Trophoblast cell (in vitro differentiated cells and primary cell): ENCODE measurements around the gene KCNQ1OT1.

Experiments used
- DNase-seq, 2 donors: peaks; one replicate each; pipeline ENCODE4 v3.0.0-alpha.2; 2016
- H2AFZ ChIP-seq: 2 replicates; pipeline ENCODE4 v1.6.1; 2013; ENCODE audit warnings: low read length, moderate library complexity, mild to moderate bottlenecking; ENCODE audit not compliant: insufficient read depth, poor library complexity
- H2AK5ac ChIP-seq: 2 replicates; pipeline ENCODE4 v1.6.1; 2013; ENCODE audit warnings: mild to moderate bottlenecking, low read length
- H2BK120ac ChIP-seq: 2 replicates; pipeline ENCODE4 v1.6.1; 2013; ENCODE audit warnings: low read length, mild to moderate bottlenecking, moderate library complexity; ENCODE audit not compliant: insufficient read depth, poor library complexity
- H2BK12ac ChIP-seq: 2 replicates; pipeline ENCODE4 v1.6.1; 2013; ENCODE audit warnings: mild to moderate bottlenecking, low read length, moderate library complexity
- H2BK5ac ChIP-seq: 2 replicates; pipeline ENCODE4 v1.6.1; 2013; ENCODE audit warnings: low read length, low read depth, moderate library complexity, mild to moderate bottlenecking; ENCODE audit not compliant: poor library complexity
- H3K14ac ChIP-seq: 2 replicates; pipeline ENCODE4 v1.6.1; 2013; ENCODE audit warnings: mild to moderate bottlenecking, low read length
- H3K18ac ChIP-seq: 2 replicates; pipeline ENCODE4 v1.6.1; 2013; ENCODE audit warnings: mild to moderate bottlenecking, low read length
- H3K23ac ChIP-seq: 2 replicates; pipeline ENCODE4 v1.6.1; 2013; ENCODE audit warnings: low read length
- H3K27ac ChIP-seq: 2 replicates; pipeline ENCODE4 v1.5.1; 2013; ENCODE audit warnings: low read depth, mild to moderate bottlenecking, inconsistent platforms, low read length, moderate library complexity
- H3K27me3 ChIP-seq: 2 replicates; pipeline ENCODE4 v1.6.1; 2013; ENCODE audit warnings: inconsistent platforms, mild to moderate bottlenecking, low read length, moderate library complexity; ENCODE audit not compliant: insufficient read depth
- H3K36me3 ChIP-seq, 2 experiments: 1 replicate in 1 of 2; 2 replicates in 1 of 2; pipeline ENCODE4 v1.6.1; 2013; ENCODE audit warnings: low read length in 2 of 2, mild to moderate bottlenecking in 2 of 2, moderate library complexity in 1 of 2; ENCODE audit not compliant: insufficient read depth in 2 of 2, control insufficient read depth in 1 of 2
- H3K4ac ChIP-seq: 2 replicates; pipeline ENCODE4 v1.6.1; 2013; ENCODE audit warnings: low read depth, mild to moderate bottlenecking, low read length, moderate library complexity
- H3K4me1 ChIP-seq, 2 experiments: 1 replicate in 1 of 2; 2 replicates in 1 of 2; pipeline ENCODE4 v1.6.1; 2013; ENCODE audit warnings: low read length in 2 of 2, mild to moderate bottlenecking in 2 of 2, moderate library complexity in 1 of 2; ENCODE audit not compliant: insufficient read depth in 2 of 2, control insufficient read depth in 1 of 2
- H3K4me2 ChIP-seq: 2 replicates; pipeline ENCODE4 v1.6.1; 2013; ENCODE audit warnings: inconsistent platforms, mild to moderate bottlenecking, low read length, moderate library complexity
- H3K4me3 ChIP-seq: 2 replicates; pipeline ENCODE4 v1.5.1; 2013; ENCODE audit warnings: mild to moderate bottlenecking, low read depth, low read length, inconsistent platforms
- H3K79me1 ChIP-seq: one replicate; pipeline ENCODE4 v1.6.1; 2013; ENCODE audit warnings: low read length
- H3K79me2 ChIP-seq: 2 replicates; pipeline ENCODE4 v1.6.1; 2013; ENCODE audit warnings: low read length, mild to moderate bottlenecking; ENCODE audit not compliant: control insufficient read depth, insufficient read depth, poor library complexity
- H3K9ac ChIP-seq: 2 replicates; pipeline ENCODE4 v1.6.1; 2013; ENCODE audit warnings: mild to moderate bottlenecking, low read length
- H3K9me3 ChIP-seq: 2 replicates; pipeline ENCODE4 v1.6.1; 2013; ENCODE audit warnings: low read depth, mild to moderate bottlenecking, control low read depth, inconsistent platforms, low read length; ENCODE audit not compliant: insufficient read depth
- H4K12ac ChIP-seq: 2 replicates; pipeline ENCODE4 v1.6.1; 2013; ENCODE audit warnings: low read depth, mild to moderate bottlenecking, low read length, moderate library complexity
- H4K8ac ChIP-seq: 2 replicates; pipeline ENCODE4 v1.6.1; 2013; ENCODE audit warnings: low read depth, mild to moderate bottlenecking, low read length, moderate library complexity
- H4K91ac ChIP-seq: one replicate; pipeline ENCODE4 v1.6.1; 2013; ENCODE audit warnings: low read depth, mild to moderate bottlenecking, low read length, moderate library complexity
- WGBS: extraction: QIAGEN DNeasy Blood & Tissue Kit; methylation state at CpG from one replicate; pipeline ENCODE4 v1.1.7; 2013; ENCODE audit warnings: missing lambda C conversion rate; ENCODE audit not compliant: insufficient read length, insufficient coverage; ENCODE audit errors: extremely low coverage; 5-methylcytosine and 5-hydroxymethylcytosine counted together

Gene KCNQ1OT1

GRCh38 chr11:2660357-2660939, 39.3 kb downstream of the KCNQ1OT1 start:
- H2AFZ ChIP-seq, result no peak overlapping the region
- H3K36me3 ChIP-seq, result peaks cover 10 to 13% of the 10 kb centered on the region in 2 experiments
- H2BK120ac ChIP-seq, result no peak overlapping the region
- no peak overlapping the region for H3K14ac ChIP-seq
- DNase-seq, result no peak
- no peak overlapping the region for H3K27ac ChIP-seq
- no peaks in the 10 kb centered on the region for H3K27me3 ChIP-seq
- no peaks in the 10 kb centered on the region for H3K4me1 ChIP-seq
- no peak overlapping the region for H3K9ac ChIP-seq
- H3K79me1 ChIP-seq, result no peaks in the 10 kb centered on the region
- no peak overlapping the region for H3K23ac ChIP-seq
- H3K4ac ChIP-seq, result no peak overlapping the region
- peaks cover 27% of the 10 kb centered on the region for H3K9me3 ChIP-seq
- no peak overlapping the region for H2AK5ac ChIP-seq
- H3K4me2 ChIP-seq, result no peak overlapping the region
- H4K91ac ChIP-seq, result no peak overlapping the region
- no peak overlapping the region for H4K12ac ChIP-seq
- no peak overlapping the region for H2BK5ac ChIP-seq
- no peak overlapping the region for H3K18ac ChIP-seq
- no peak overlapping the region for H2BK12ac ChIP-seq
- WGBS, result no CpG with 5 or more reads among the region's 2 CpGs
- no peak overlapping the region for H4K8ac ChIP-seq
- H3K4me3 ChIP-seq, result no peak overlapping the region
- H3K79me2 ChIP-seq, result no peaks in the 10 kb centered on the region

DNA sequence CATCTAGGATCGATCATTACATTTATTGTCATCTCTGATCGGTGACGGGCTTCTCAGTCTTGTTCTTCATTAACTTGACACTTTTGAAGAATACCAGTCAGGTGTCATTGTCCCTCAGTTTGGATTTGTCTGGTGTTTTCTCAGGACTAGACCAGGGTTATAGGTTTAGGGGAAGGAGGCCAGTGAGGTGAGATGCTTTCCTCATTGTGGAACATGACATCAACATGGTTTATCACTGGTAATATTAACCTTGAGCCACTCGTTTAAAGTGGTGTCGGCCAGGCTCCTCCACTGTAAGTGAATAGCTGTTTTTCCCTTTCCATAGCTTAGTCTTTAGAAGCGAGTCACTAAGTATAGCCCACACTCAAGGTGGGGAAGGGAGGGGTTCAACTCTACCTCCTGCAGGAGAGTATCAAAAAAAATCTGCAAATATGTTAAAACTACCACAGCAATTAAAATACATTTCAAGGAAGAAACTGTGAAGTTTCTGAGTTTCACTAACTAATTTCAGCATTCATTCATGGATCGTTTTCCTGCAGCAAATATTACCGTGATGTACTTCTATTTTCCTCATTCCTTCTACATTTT, 42.0 kb downstream of the KCNQ1OT1 start:
- no peak for DNase-seq
- Histone ChIP-seq H3K79me1 (no peaks in the 10 kb centered on the region), H3K36me3 (peaks cover 0 to 3% of the 10 kb centered on the region in 2 experiments), H3K23ac (no peak overlapping the region), H4K91ac (no peak overlapping the region), H2AFZ (no peak overlapping the region), H3K27me3 (no peaks in the 10 kb centered on the region), H2BK5ac (no peak overlapping the region), H3K14ac (no peak overlapping the region), H3K4ac (no peak overlapping the region), H3K9me3 (peaks cover 37% of the 10 kb centered on the region), H3K18ac (no peak overlapping the region), H3K4me3 (no peak overlapping the region), H4K8ac (no peak overlapping the region), H2BK12ac (no peak overlapping the region), H4K12ac (no peak overlapping the region), H2BK120ac (no peak overlapping the region), H3K79me2 (no peaks in the 10 kb centered on the region), H2AK5ac (no peak overlapping the region), H3K4me1 (no peaks in the 10 kb centered on the region), H3K9ac (no peak overlapping the region), H3K4me2 (no peak overlapping the region), H3K27ac (no peak overlapping the region)
- no CpG with 5 or more reads among the region's 8 CpGs for WGBS

DNA sequence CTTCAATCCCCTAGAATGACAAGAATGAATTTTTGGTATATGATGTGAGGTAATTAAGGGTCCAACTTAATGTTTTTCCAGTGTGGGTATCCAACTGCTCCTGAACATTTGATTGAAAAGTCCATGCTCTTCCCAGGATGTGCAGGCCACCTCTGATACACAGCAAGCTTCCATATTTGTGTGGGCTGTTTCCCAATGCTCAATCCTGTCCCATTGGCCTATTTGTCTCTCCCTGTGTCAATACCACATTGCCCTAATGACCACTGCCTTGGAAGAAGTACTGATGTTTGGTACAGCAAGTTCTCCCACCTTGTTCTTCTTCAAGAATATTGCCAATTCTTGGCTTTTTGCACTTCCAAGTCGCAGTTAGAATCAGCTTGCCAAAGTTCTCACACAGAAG, 42.9 kb downstream of the KCNQ1OT1 start:
- H2BK12ac ChIP-seq, result no peak overlapping the region
- WGBS, result no CpG with 5 or more reads among the region's 1 CpG
- no peak for DNase-seq

DNA sequence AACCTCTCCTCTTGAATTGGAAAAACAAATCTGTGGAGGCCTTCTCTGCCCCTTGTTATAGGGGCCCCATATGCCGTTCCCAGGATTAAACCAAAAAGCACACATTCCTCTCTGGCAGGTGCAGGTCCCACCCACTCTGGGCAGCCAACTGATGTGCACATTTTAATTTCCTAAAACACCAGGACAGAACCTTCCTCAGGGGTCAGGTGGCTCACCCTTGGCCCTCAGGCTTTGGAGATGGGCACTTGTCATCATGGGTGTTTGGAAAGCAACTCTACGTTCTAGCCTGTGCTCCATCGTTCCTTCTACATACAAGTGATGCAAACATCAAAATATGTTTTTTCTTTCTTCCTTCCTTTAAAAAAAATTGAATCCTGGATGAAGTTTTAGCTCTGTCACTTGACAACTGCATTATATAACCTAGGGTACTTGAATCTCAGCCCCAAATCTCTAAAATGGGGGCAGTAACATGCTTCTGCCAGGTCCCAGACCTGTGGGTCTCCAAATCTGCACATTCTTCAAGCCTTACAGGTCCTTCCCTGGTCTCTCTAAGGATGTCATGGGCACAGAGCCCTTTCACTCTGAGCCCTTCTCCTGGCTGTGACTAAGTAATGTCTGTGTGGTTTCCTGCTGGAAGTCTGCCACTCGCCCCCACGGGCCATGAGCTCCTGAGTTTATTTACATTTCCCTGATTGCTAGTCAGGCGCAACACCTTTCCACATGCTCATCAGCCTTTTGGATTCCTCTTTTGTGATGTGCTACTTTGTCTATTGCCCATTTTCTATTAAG, 43.8 kb downstream of the KCNQ1OT1 start:
- no CpG with 5 or more reads among the region's 6 CpGs for WGBS

More for the DNA sequence above, 42.9 kb downstream of the KCNQ1OT1 start:
- Histone ChIP-seq H3K14ac (no peak overlapping the region), H2AFZ (no peak overlapping the region), H2BK120ac (no peak overlapping the region), H4K12ac (no peak overlapping the region), H3K18ac (no peak overlapping the region), H3K4me1 (peaks cover 4 to 5% of the 10 kb centered on the region in 2 experiments), H3K4me3 (no peak overlapping the region), H3K23ac (no peak overlapping the region), H2BK5ac (no peak overlapping the region), H3K79me1 (no peaks in the 10 kb centered on the region), H3K36me3 (peaks cover 0 to 3% of the 10 kb centered on the region in 2 experiments), H3K9me3 (peaks cover 36% of the 10 kb centered on the region), H4K91ac (no peak overlapping the region), H3K27ac (no peak overlapping the region), H3K4me2 (no peak overlapping the region), H3K27me3 (no peaks in the 10 kb centered on the region), H3K9ac (no peak overlapping the region), H4K8ac (no peak overlapping the region), H3K79me2 (no peaks in the 10 kb centered on the region), H2AK5ac (no peak overlapping the region), H3K4ac (no peak overlapping the region)

More for the DNA sequence above, 43.8 kb downstream of the KCNQ1OT1 start:
- no peak overlapping the region for H4K8ac ChIP-seq
- no peak overlapping the region for H3K4ac ChIP-seq
- H2BK5ac ChIP-seq, result no peak overlapping the region
- no peak overlapping the region for H2BK12ac ChIP-seq
- no peaks in the 10 kb centered on the region for H3K79me2 ChIP-seq
- no peak overlapping the region for H4K91ac ChIP-seq
- no peak overlapping the region for H2BK120ac ChIP-seq
- peaks cover 35% of the 10 kb centered on the region for H3K9me3 ChIP-seq
- no peak overlapping the region for H3K4me2 ChIP-seq
- no peak overlapping the region for H3K9ac ChIP-seq
- H3K4me3 ChIP-seq, result no peak overlapping the region
- no peaks in the 10 kb centered on the region for H3K36me3 ChIP-seq
- DNase-seq, result no peak
- H3K4me1 ChIP-seq, result peaks cover 10 to 11% of the 10 kb centered on the region in 2 experiments
- no peak overlapping the region for H4K12ac ChIP-seq
- no peak overlapping the region for H3K14ac ChIP-seq
- H3K18ac ChIP-seq, result no peak overlapping the region
- no peak overlapping the region for H2AK5ac ChIP-seq
- H3K23ac ChIP-seq, result no peak overlapping the region
- no peaks in the 10 kb centered on the region for H3K27me3 ChIP-seq
- no peak overlapping the region for H2AFZ ChIP-seq
- H3K27ac ChIP-seq, result no peak overlapping the region
- H3K79me1 ChIP-seq, result no peaks in the 10 kb centered on the region
